OCI-LY1 (cell line): Measurements from ENCODE around the gene NLRP6.

Source experiments
- H2AFZ ChIP-seq: fragments of 200-600 bp; sonication (generic), shearing (Covaris generic); 2 replicates; pipeline ENCODE4 v1.6.0; 2014; ENCODE audit warnings: antibody characterized with exemption, mild to moderate bottlenecking, low read length
- H3F3A ChIP-seq: fragments of 200-600 bp; sonication (generic), shearing (Covaris generic); 2 replicates; pipeline ENCODE4 v1.6.0; 2014; ENCODE audit warnings: mild to moderate bottlenecking, antibody characterized with exemption, low read length, moderate library complexity; ENCODE audit not compliant: insufficient read depth
- H3K27ac ChIP-seq: fragments of 200-600 bp; sonication (generic); 2 replicates; pipeline ENCODE4 v1.5.1; 2014; ENCODE audit warnings: low read length, mixed run types, mild to moderate bottlenecking, low read depth; ENCODE audit not compliant: poor library complexity, severe bottlenecking
- H3K27me3 ChIP-seq: fragments of 200-600 bp; sonication (generic); 2 replicates; pipeline ENCODE4 v1.6.0; 2014; ENCODE audit warnings: antibody characterized with exemption, mild to moderate bottlenecking, low read length, moderate library complexity; ENCODE audit not compliant: insufficient read depth
- H3K36me3 ChIP-seq: fragments of 200-600 bp; sonication (generic); 2 replicates; pipeline ENCODE4 v1.6.1; 2014; ENCODE audit warnings: mild to moderate bottlenecking, antibody characterized with exemption, low read length, moderate library complexity, mixed read lengths; ENCODE audit not compliant: insufficient read depth
- H3K4me1 ChIP-seq: fragments of 200-600 bp; sonication (generic); 2 replicates; pipeline ENCODE4 v1.5.1; 2014; ENCODE audit warnings: mild to moderate bottlenecking, low read length, moderate library complexity; ENCODE audit not compliant: insufficient read depth, severe bottlenecking
- H3K4me2 ChIP-seq: fragments of 200-600 bp; sonication (generic), shearing (Covaris generic); 2 replicates; pipeline ENCODE4 v1.6.1; 2014; ENCODE audit warnings: low read length
- H3K4me3 ChIP-seq: fragments of 200-600 bp; sonication (generic); 2 replicates; pipeline ENCODE4 v1.5.1; 2014; ENCODE audit warnings: low read length, low read depth, mild to moderate bottlenecking, mixed read lengths; ENCODE audit not compliant: poor library complexity, severe bottlenecking
- H3K79me2 ChIP-seq: fragments of 200-600 bp; shearing (Covaris generic); 2 replicates; pipeline ENCODE4 v1.6.1; 2016; ENCODE audit warnings: mixed run types, low read length, mixed read lengths; ENCODE audit not compliant: insufficient read depth
- H3K9ac ChIP-seq: fragments of 200-600 bp; sonication (generic), shearing (Covaris generic); 2 replicates; pipeline ENCODE4 v1.6.1; 2014; ENCODE audit warnings: mild to moderate bottlenecking, low read length, mixed read lengths
- H3K9me2 ChIP-seq: fragments of 200-600 bp; sonication (generic), shearing (Covaris generic); 2 replicates; pipeline ENCODE4 v1.6.1; 2014; ENCODE audit warnings: low read depth, mild to moderate bottlenecking, low read length, mixed read lengths
- H3K9me3 ChIP-seq: fragments of 200-600 bp; shearing (Covaris generic); 2 replicates; pipeline ENCODE4 v1.6.1; 2014; ENCODE audit warnings: low read length, mixed read lengths
- H4K20me1 ChIP-seq: fragments of 200-600 bp; sonication (generic), shearing (Covaris generic); 2 replicates; pipeline ENCODE4 v1.6.0; 2016; ENCODE audit warnings: mild to moderate bottlenecking, low read length; ENCODE audit not compliant: insufficient read depth
- CTCF ChIP-seq: fragments of 200-600 bp; sonication (generic), shearing (Covaris generic); IDR thresholded peaks from 2 replicates; pipeline ENCODE4 v1.5.1; 2017; ENCODE audit warnings: mild to moderate bottlenecking, antibody characterized with exemption, low read length, moderate library complexity, mixed read lengths
- EZH2 ChIP-seq: fragments of 200-600 bp; sonication (generic), shearing (Covaris generic); IDR thresholded peaks from 2 replicates; pipeline ENCODE4 v1.8.0; 2017; ENCODE audit warnings: borderline replicate concordance, mixed run types, mild to moderate bottlenecking, antibody characterized with exemption, low read length, moderate library complexity, mixed read lengths

NLRP6 gene

GRCh38 chr11:297586-298405, 19.6 kb downstream of the NLRP6 start:
- no peak overlapping the region for H3K4me2 ChIP-seq
- H4K20me1 ChIP-seq = no peaks in the 10 kb centered on the region
- H2AFZ ChIP-seq = no peak overlapping the region
- peaks cover 15% of the 10 kb centered on the region for H3K36me3 ChIP-seq
- peaks cover 10% of the 10 kb centered on the region; the same call in 1 of the 2 replicates for H3K27me3 ChIP-seq
- no peaks in the 10 kb centered on the region for H3K79me2 ChIP-seq
- no peak for TF ChIP-seq EZH2
- no peak for TF ChIP-seq CTCF
- no peak overlapping the region for H3K9ac ChIP-seq
- H3K9me2 ChIP-seq = no peaks in the 10 kb centered on the region
- H3K4me1 ChIP-seq = peaks cover 5% of the 10 kb centered on the region
- H3K9me3 ChIP-seq = no peaks in the 10 kb centered on the region
- no peak overlapping the region for H3K27ac ChIP-seq
- H3F3A ChIP-seq = no peaks in the 10 kb centered on the region
- H3K4me3 ChIP-seq = no peak overlapping the region

GRCh38 chr11:298406-299065, 20.3 kb downstream of the NLRP6 start:
- peaks cover 5% of the 10 kb centered on the region for H3K4me1 ChIP-seq
- H3K4me3 ChIP-seq = no peak overlapping the region
- no peaks in the 10 kb centered on the region for H3K79me2 ChIP-seq
- H3K36me3 ChIP-seq = peaks cover 8% of the 10 kb centered on the region
- H3K9me2 ChIP-seq = no peaks in the 10 kb centered on the region
- H3K27me3 ChIP-seq = peaks cover 10% of the 10 kb centered on the region; the same call in 1 of the 2 replicates
- no peaks in the 10 kb centered on the region for H3K9me3 ChIP-seq
- no peaks in the 10 kb centered on the region for H4K20me1 ChIP-seq
- TF ChIP-seq EZH2 = no peak
- TF ChIP-seq CTCF = no peak
- no peak overlapping the region for H3K27ac ChIP-seq
- H3F3A ChIP-seq = no peaks in the 10 kb centered on the region
- H3K4me2 ChIP-seq = no peak overlapping the region
- H3K9ac ChIP-seq = no peak overlapping the region
- no peak overlapping the region for H2AFZ ChIP-seq

DNA sequence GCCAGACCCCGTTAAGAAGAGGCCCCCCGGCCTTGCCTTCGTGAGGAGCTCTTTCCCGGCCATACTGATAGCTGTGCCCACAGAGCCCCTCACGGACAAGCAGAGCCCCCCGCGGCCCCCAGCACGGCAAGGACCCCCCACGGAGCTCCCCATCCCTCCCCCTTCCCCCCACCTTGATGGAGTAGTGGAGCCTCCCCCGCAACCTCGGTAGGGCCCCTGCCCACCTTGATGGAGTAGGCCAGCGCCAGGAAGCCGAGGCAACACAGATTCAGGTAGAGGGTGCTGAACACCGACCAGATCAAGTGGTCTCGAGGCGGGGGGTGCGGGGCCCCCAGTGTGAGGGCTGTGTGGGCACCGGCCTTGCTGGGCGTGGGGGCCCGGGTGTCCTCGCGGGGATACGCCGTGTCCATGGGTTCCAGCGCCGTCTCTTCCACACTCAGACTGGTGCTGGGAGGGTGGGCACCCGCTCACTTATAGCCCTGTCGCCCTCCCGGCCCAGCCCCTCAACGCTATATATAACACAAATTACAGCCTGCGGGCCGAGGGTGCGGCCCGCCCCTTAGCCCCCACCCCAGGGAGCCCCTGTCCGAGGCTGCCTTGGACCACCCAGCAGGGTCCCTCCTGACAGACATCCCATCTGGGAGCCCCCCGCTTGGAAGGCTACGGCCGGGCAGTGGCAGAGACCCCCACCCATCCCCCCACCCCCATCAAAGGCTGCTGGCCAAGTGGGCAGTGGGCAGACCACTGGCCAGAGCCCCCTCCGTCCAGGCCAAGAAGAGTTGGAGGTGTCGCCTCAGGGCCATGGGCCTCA, 21.1 kb downstream of the NLRP6 start, which contains the start of gene IFITM5:
IFITM5 (minus strand) TSS at position 446 of the 811 bp plus-strand sequence; CDS start at position 410, 36 bp downstream.
- H3K27me3 ChIP-seq = peaks cover 10% of the 10 kb centered on the region; the same call in 1 of the 2 replicates
- H3K4me3 ChIP-seq = no peak within 1 kb of the TSS

More for the DNA sequence above, 21.1 kb downstream of the NLRP6 start, which contains the start of gene IFITM5:
- Histone ChIP-seq H4K20me1 (no peaks in the 10 kb centered on the region), H3F3A (no peaks in the 10 kb centered on the region), H3K79me2 (no peaks in the 10 kb centered on the region), H3K9me3 (no peaks in the 10 kb centered on the region), H3K4me2 (no peak within 1 kb of the TSS), H3K27ac (no peak within 1 kb of the TSS), H2AFZ (no peak within 1 kb of the TSS), H3K9me2 (no peaks in the 10 kb centered on the region), H3K36me3 (0 out of 2 replicates have a peak, but pooled peaks cover 2% of the 10 kb centered on the region), H3K9ac (no peak within 1 kb of the TSS), H3K4me1 (peaks cover 5% of the 10 kb centered on the region)
- TF ChIP-seq EZH2 = no peak
- no peak for TF ChIP-seq CTCF
